Bronchial epithelial cell (primary cell): Measurements from ENCODE around the gene TULP4. TPM values are rescaled to one million over a fixed set of nuclear protein-coding genes. Genes with fewer than 3 reads are reported as not detected.
"Not testable (repeated sequence)": the region's sequence is repeated elsewhere in the genome, so short reads cannot be mapped to it uniquely, and the experiment has no call there.

Experiments used
- DNase-seq: peaks from one replicate; pipeline ENCODE4 v3.0.0-alpha.2; 2010; ENCODE audit warnings: low read depth
- FAIRE-seq: peaks from 2 replicates; lab custom pipeline; 2011; peaks lifted over from hg19 to GRCh38; lab: Jason Lieb, UNC
- H3K27me3 ChIP-seq: 2 replicates; pipeline ENCODE4 v1.5.1; 2011; ENCODE audit warnings: low read length; ENCODE audit not compliant: control insufficient read depth, insufficient read depth
- H3K36me3 ChIP-seq: 2 replicates; pipeline ENCODE4 v1.5.1; 2011; ENCODE audit warnings: low read length; ENCODE audit not compliant: control insufficient read depth, insufficient read depth
- H3K4me3 ChIP-seq: 2 replicates; pipeline ENCODE4 v1.5.1; 2011; ENCODE audit warnings: mild to moderate bottlenecking, low read depth, low read length, control low read depth
- CTCF ChIP-seq: IDR thresholded peaks from 2 replicates; pipeline ENCODE4 v1.5.1; 2011; ENCODE audit warnings: mild to moderate bottlenecking, moderate library complexity, low read length, control low read depth, inconsistent platforms; ENCODE audit not compliant: insufficient read depth, severe bottlenecking
- total RNA-seq: library from RNA; depleted of rRNA; stranded (reverse); fragments of >200 nt; gene quantifications from 2 replicates; pipeline ENCODE4 v1.2.1, GENCODE V29; 2014

The TULP4 gene
- total RNA-seq, 1 donor from 2014 or later: 127 TPM

- no peak for FAIRE-seq
- no peak for DNase-seq
- Histone ChIP-seq H3K36me3 (no peaks in the 10 kb centered on the region), H3K27me3 (no peaks in the 10 kb centered on the region), H3K4me3 (no peak overlapping the region)
- no peak for TF ChIP-seq CTCF
These were observed 25.2 kb upstream of the TULP4 start for GRCh38 chr6:158287047-158287446.

- TF ChIP-seq CTCF: no peak
- FAIRE-seq: no peak
These were observed 22.2 kb upstream of the TULP4 start for GRCh38 chr6:158290040-158290439.

GRCh38 chr6:158290659-158291058 is 21.6 kb upstream of the TULP4 start:
- Histone ChIP-seq H3K27me3 (no peaks in the 10 kb centered on the region), H3K4me3 (no peak overlapping the region), H3K36me3 (peaks cover 1% of the 10 kb centered on the region)
- TF ChIP-seq CTCF: no peak
- DNase-seq: no peak
- FAIRE-seq: no peak

More at GRCh38 chr6:158290040-158290439, 22.2 kb upstream of the TULP4 start:
- DNase-seq: no peak
- H3K4me3 ChIP-seq: no peak overlapping the region
- no peaks in the 10 kb centered on the region for H3K27me3 ChIP-seq
- peaks cover 1% of the 10 kb centered on the region for H3K36me3 ChIP-seq

- peak; percentile 28 for FAIRE-seq
- DNase-seq: no peak
- TF ChIP-seq CTCF: no peak
These were observed 20.2 kb upstream of the TULP4 start for GRCh38 chr6:158292016-158292415.

GRCh38 chr6:158293122-158293521 is 19.1 kb upstream of the TULP4 start:
- H3K4me3 ChIP-seq: no peak overlapping the region
- H3K27me3 ChIP-seq: no peaks in the 10 kb centered on the region
- H3K36me3 ChIP-seq: peaks cover 1% of the 10 kb centered on the region
- no peak for TF ChIP-seq CTCF
- DNase-seq (no peak), FAIRE-seq (no peak)

More at GRCh38 chr6:158292016-158292415, 20.2 kb upstream of the TULP4 start:
- Histone ChIP-seq H3K27me3 (no peaks in the 10 kb centered on the region), H3K4me3 (no peak overlapping the region), H3K36me3 (peaks cover 1% of the 10 kb centered on the region)

- H3K27me3 ChIP-seq, DNase-seq, H3K4me3 ChIP-seq, H3K36me3 ChIP-seq, FAIRE-seq: not testable (repeated sequence)
These were observed 16.1 kb upstream of the TULP4 start for GRCh38 chr6:158295976-158296853.

GRCh38 chr6:158296854-158297324 is 15.4 kb upstream of the TULP4 start:
- not testable (repeated sequence) for FAIRE-seq

GRCh38 chr6:158297657-158298056 is 14.6 kb upstream of the TULP4 start:
- H3K4me3 ChIP-seq, DNase-seq, H3K36me3 ChIP-seq, FAIRE-seq, H3K27me3 ChIP-seq: not testable (repeated sequence)

More at GRCh38 chr6:158296854-158297324, 15.4 kb upstream of the TULP4 start:
- H3K4me3 ChIP-seq, H3K27me3 ChIP-seq, DNase-seq, H3K36me3 ChIP-seq: not testable (repeated sequence)
